Mesenchymal stem cell (in vitro differentiated cells and primary cell): Measurements from ENCODE around the gene ANKRD6.
A peak's percentile ranks its signal among the peaks of the same experiment; 100 is the strongest.

Experiments used
- DNase-seq: peaks from one replicate; pipeline ENCODE4 v3.0.0-alpha.2; 2013
- H2AFZ ChIP-seq: one replicate; pipeline ENCODE4 v1.6.1; 2013; ENCODE audit warnings: low read depth, mild to moderate bottlenecking, control low read depth, inconsistent platforms, low read length, moderate library complexity
- H2AK5ac ChIP-seq: 2 replicates; pipeline ENCODE4 v1.6.1; 2013; ENCODE audit warnings: low read length, moderate library complexity, mild to moderate bottlenecking, inconsistent platforms; ENCODE audit not compliant: severe bottlenecking
- H2BK120ac ChIP-seq: one replicate; pipeline ENCODE4 v1.6.1; 2013; ENCODE audit warnings: low read depth, mild to moderate bottlenecking, inconsistent platforms, low read length, moderate library complexity
- H2BK12ac ChIP-seq, 2 experiments: one replicate each; pipeline ENCODE4 v1.6.1; 2013; ENCODE audit warnings: inconsistent platforms in 2 of 2, low read length in 2 of 2, mild to moderate bottlenecking in 2 of 2, moderate library complexity in 2 of 2, control low read depth in 1 of 2
- H2BK15ac ChIP-seq: one replicate; pipeline ENCODE4 v1.6.1; 2013; ENCODE audit warnings: mild to moderate bottlenecking, low read depth, inconsistent platforms; ENCODE audit not compliant: poor library complexity, severe bottlenecking
- H2BK5ac ChIP-seq: 2 replicates; pipeline ENCODE4 v1.6.1; 2013; ENCODE audit warnings: low read depth, mild to moderate bottlenecking, low read length, control low read depth, inconsistent platforms; ENCODE audit not compliant: poor library complexity, severe bottlenecking
- H3K14ac ChIP-seq, 2 experiments: one replicate each; pipeline ENCODE4 v1.6.1; 2013; ENCODE audit warnings: inconsistent platforms in 2 of 2, low read length in 2 of 2, control low read depth in 1 of 2, mild to moderate bottlenecking in 1 of 2, moderate library complexity in 1 of 2
- H3K18ac ChIP-seq, 2 experiments: one replicate each; pipeline ENCODE4 v1.6.1; 2013; ENCODE audit warnings: inconsistent platforms in 2 of 2, low read length in 2 of 2, control low read depth in 1 of 2, low read depth in 1 of 2, mild to moderate bottlenecking in 1 of 2
- H3K23ac ChIP-seq, 2 experiments: one replicate each; pipeline ENCODE4 v1.6.1; 2013; ENCODE audit warnings: inconsistent platforms in 2 of 2, low read length in 2 of 2, mild to moderate bottlenecking in 2 of 2, moderate library complexity in 2 of 2, control low read depth in 1 of 2
- H3K27ac ChIP-seq: 2 replicates; pipeline ENCODE4 v1.5.1; 2013; ENCODE audit warnings: mild to moderate bottlenecking, moderate library complexity, low read length, control low read depth, inconsistent platforms; ENCODE audit not compliant: poor library complexity, severe bottlenecking
- H3K27me3 ChIP-seq, 2 experiments: 2 replicates each; pipeline versions ENCODE4 v1.6.1 to v1.7.0; 2013; ENCODE audit warnings: low read length in 2 of 2, mild to moderate bottlenecking in 2 of 2, moderate library complexity in 2 of 2, control low read depth in 1 of 2, inconsistent platforms in 1 of 2; ENCODE audit not compliant: control insufficient read depth in 1 of 2, insufficient read depth in 1 of 2
- H3K36me3 ChIP-seq, 2 experiments: 2 replicates each; pipeline versions ENCODE4 v1.6.1 to v1.7.0; 2013; ENCODE audit warnings: low read length in 2 of 2, control low read depth in 1 of 2, inconsistent platforms in 1 of 2, low read depth in 1 of 2, mild to moderate bottlenecking in 1 of 2; ENCODE audit not compliant: insufficient read depth in 2 of 2, control insufficient read depth in 1 of 2
- H3K4ac ChIP-seq, 2 experiments: one replicate each; pipeline ENCODE4 v1.6.1; 2013; ENCODE audit warnings: inconsistent platforms in 2 of 2, low read length in 2 of 2, mild to moderate bottlenecking in 2 of 2, moderate library complexity in 2 of 2, control low read depth in 1 of 2, low read depth in 1 of 2
- H3K4me1 ChIP-seq: 2 replicates; pipeline ENCODE4 v1.6.1; 2013; ENCODE audit warnings: low read depth, low read length, control low read depth; ENCODE audit not compliant: control insufficient read depth, insufficient read depth
- H3K4me2 ChIP-seq: 2 replicates; pipeline ENCODE4 v1.6.1; 2013; ENCODE audit warnings: low read length, mild to moderate bottlenecking, inconsistent platforms; ENCODE audit not compliant: poor library complexity, severe bottlenecking
- H3K4me3 ChIP-seq, 2 experiments: 2 replicates each; pipeline versions ENCODE4 v1.5.1 to v1.7.0; 2013; ENCODE audit warnings: low read length in 2 of 2, mild to moderate bottlenecking in 2 of 2, control low read depth in 1 of 2, low read depth in 1 of 2; ENCODE audit not compliant: insufficient read depth in 1 of 2
- H3K79me1 ChIP-seq: replicated peaks from 2 replicates; pipeline ENCODE4 v1.6.1; 2013; ENCODE audit warnings: mild to moderate bottlenecking, control low read depth, low read length, inconsistent platforms; ENCODE audit not compliant: poor library complexity, severe bottlenecking
- H3K9ac ChIP-seq: 2 replicates; pipeline ENCODE4 v1.7.0; 2013; ENCODE audit warnings: mild to moderate bottlenecking, low read length, moderate library complexity
- H3K9me3 ChIP-seq: 2 replicates; pipeline ENCODE4 v1.7.0; 2013; ENCODE audit warnings: mild to moderate bottlenecking, low read length; ENCODE audit not compliant: control insufficient read depth
- H4K8ac ChIP-seq: one replicate; pipeline ENCODE4 v1.6.1; 2013; ENCODE audit warnings: inconsistent platforms, mild to moderate bottlenecking, low read length, moderate library complexity
- H4K91ac ChIP-seq: one replicate; pipeline ENCODE4 v1.6.1; 2013; ENCODE audit warnings: mild to moderate bottlenecking, low read length, inconsistent platforms
- WGBS: methylation state at CpG from one replicate; pipeline ENCODE4 v1.1.7; 2013; ENCODE audit warnings: mixed read lengths; 5-methylcytosine and 5-hydroxymethylcytosine counted together

ANKRD6 gene

DNA sequence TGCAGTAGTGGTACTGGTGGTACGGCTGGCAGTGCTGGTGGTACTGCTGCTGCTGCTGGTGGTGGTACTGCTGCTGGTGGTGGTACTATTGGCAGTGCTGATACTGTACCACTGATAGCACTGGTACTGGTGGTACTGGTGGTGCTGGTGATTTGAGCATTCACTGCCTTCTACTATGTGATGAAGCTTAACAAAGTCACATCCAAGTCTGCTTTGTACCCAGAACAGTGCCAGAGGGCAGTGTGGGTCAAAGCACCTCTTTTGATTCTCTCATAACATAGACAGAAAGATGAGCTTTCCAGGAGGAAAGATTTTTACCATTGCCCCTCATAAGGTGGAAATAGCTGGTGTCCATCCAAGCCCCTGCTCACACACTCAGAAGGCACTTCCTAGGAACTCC lies 48.7 kb downstream of the ANKRD6 start:
- Histone ChIP-seq H3K18ac (peak overlapping the region in 1 of 2 experiments; percentile 2), H3K4me2 (no peak overlapping the region), H3K36me3 (no peaks in the 10 kb centered on the region), H3K4ac (no peak overlapping the region), H3K79me1 (no peaks in the 10 kb centered on the region), H3K9ac (peak overlapping the region; percentile 15), H2BK120ac (no peak overlapping the region), H2BK12ac (no peak overlapping the region), H2AK5ac (no peak overlapping the region), H3K9me3 (no peaks in the 10 kb centered on the region), H3K4me3 (no peak overlapping the region), H3K23ac (peak overlapping the region in 1 of 2 experiments; percentile 83), H2BK15ac (no peak overlapping the region), H3K27ac (no peak overlapping the region), H2BK5ac (no peak overlapping the region), H3K27me3 (no peaks in the 10 kb centered on the region), H2AFZ (no peak overlapping the region), H3K14ac (peak overlapping the region in 1 of 2 experiments; percentile 18), H4K8ac (no peak overlapping the region), H4K91ac (no peak overlapping the region), H3K4me1 (no peaks in the 10 kb centered on the region)
- WGBS: 96% methylated on average over 1 of the region's 1 CpG
- no peak for DNase-seq

DNA sequence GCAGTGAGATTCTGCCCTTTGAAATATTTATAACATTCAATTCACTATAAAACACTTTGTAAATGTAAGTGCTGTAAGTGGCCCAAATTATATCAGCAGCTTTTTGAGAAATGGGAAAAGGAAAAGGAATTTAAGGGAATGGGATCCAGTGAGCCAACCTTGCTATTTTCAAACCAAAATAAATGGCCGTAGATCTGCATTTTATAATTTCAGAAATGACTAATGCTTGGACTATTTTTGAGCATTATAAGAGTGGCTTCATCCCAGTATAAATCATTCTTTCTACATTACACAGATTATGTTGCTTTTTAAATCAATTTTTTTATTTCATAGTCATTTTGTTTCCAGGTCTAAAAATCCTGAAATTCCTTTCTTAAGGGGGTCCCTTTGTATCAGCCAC lies 49.2 kb downstream of the ANKRD6 start:
- H3K4me3 ChIP-seq: no peak overlapping the region

DNA sequence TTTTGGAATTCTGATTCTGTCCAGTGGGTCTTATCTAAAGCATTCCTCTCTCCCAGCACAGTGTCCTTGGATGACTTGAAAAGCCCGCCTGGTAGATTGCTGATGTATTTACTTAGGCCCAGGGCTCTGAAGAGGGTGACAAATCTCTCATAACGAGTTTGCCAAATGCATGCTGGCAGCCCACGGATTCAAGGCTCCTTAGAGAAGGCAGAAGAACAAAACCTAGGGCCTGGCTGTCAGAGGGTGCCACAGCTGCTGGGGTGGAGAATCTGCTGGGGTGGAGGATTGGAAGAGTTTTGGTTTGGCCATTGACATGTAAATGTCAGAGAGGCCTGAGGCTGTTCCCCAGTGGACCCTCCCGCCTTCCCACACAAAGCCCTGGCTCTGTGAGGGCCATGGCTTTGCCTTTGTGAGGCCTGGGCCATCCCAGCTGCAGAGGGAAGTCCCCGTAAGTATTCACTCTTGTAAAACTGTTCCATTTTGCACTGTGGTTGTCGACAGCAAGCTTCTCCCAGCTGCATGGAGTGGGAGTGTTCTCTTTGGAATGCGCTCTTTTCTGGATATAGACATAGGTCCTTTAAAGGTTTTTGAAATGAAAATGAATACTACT lies 50.3 kb downstream of the ANKRD6 start:
- 51% methylated on average over 7 of the region's 7 CpGs for WGBS
- Histone ChIP-seq H2AK5ac (no peak overlapping the region), H3K79me1 (no peaks in the 10 kb centered on the region), H3K4me2 (no peak overlapping the region), H3K27ac (no peak overlapping the region), H4K91ac (no peak overlapping the region), H3K9ac (peak overlapping the region; percentile 15), H3K4ac (no peak overlapping the region), H3K4me1 (no peaks in the 10 kb centered on the region), H3K9me3 (no peaks in the 10 kb centered on the region), H3K14ac (no peak overlapping the region), H2BK12ac (no peak overlapping the region), H2BK120ac (no peak overlapping the region), H3K18ac (peak overlapping the region in 1 of 2 experiments; percentile 52), H3K36me3 (no peaks in the 10 kb centered on the region), H2BK15ac (no peak overlapping the region), H2BK5ac (no peak overlapping the region), H3K4me3 (no peak overlapping the region), H4K8ac (no peak overlapping the region), H3K27me3 (no peaks in the 10 kb centered on the region), H3K23ac (no peak overlapping the region), H2AFZ (no peak overlapping the region)
- DNase-seq: peak; percentile 7

More for the DNA sequence above, 49.2 kb downstream of the ANKRD6 start:
- no peak overlapping the region for H2BK15ac ChIP-seq
- H2BK120ac ChIP-seq: no peak overlapping the region
- H2AFZ ChIP-seq: no peak overlapping the region
- H3K4ac ChIP-seq: no peak overlapping the region
- H3K4me2 ChIP-seq: no peak overlapping the region
- H3K36me3 ChIP-seq: no peaks in the 10 kb centered on the region
- peak overlapping the region; percentile 15 for H3K9ac ChIP-seq
- no CpG with 5 or more reads among the region's 1 CpG for WGBS
- H3K4me1 ChIP-seq: no peaks in the 10 kb centered on the region
- H3K23ac ChIP-seq: no peak overlapping the region
- no peak overlapping the region for H2BK12ac ChIP-seq
- no peaks in the 10 kb centered on the region for H3K79me1 ChIP-seq
- H4K8ac ChIP-seq: no peak overlapping the region
- no peak overlapping the region for H2AK5ac ChIP-seq
- H3K27me3 ChIP-seq: no peaks in the 10 kb centered on the region
- DNase-seq: no peak
- no peak overlapping the region for H2BK5ac ChIP-seq
- no peaks in the 10 kb centered on the region for H3K9me3 ChIP-seq
- no peak overlapping the region for H4K91ac ChIP-seq
- H3K27ac ChIP-seq: no peak overlapping the region
- no peak overlapping the region for H3K14ac ChIP-seq
- H3K18ac ChIP-seq: no peak overlapping the region

DNA sequence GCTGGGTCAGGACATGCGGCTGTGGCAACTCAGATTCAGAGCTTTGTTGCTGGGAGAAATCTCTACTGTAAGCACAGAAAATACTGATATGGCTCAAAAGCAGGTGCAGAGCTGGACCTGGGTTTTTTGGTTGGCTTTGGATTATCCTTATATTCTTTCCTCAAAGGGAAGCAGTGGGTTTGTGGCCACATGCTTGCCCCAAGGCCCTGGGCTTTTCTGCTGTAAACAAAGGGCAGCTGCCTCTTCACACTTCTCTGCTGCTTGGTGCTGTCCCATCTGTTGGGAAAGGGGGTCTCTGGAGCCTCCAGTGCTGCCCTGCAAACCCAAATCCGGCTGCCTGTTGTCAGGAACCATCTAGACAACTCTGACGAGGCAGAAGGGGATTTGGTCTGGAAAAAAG lies 52.4 kb downstream of the ANKRD6 start:
- no peak overlapping the region for H3K4me2 ChIP-seq
- no peaks in the 10 kb centered on the region for H3K36me3 ChIP-seq
- H3K14ac ChIP-seq: no peak overlapping the region
- H3K27ac ChIP-seq: no peak overlapping the region
- H3K23ac ChIP-seq: no peak overlapping the region
- H3K4me1 ChIP-seq: no peaks in the 10 kb centered on the region
- no peak overlapping the region for H4K91ac ChIP-seq
- 81% methylated on average over 3 of the region's 3 CpGs for WGBS
- no peak overlapping the region for H2BK120ac ChIP-seq
- no peaks in the 10 kb centered on the region for H3K27me3 ChIP-seq
- H2AFZ ChIP-seq: no peak overlapping the region
- no peaks in the 10 kb centered on the region for H3K79me1 ChIP-seq
- no peak overlapping the region for H3K4me3 ChIP-seq
- no peak overlapping the region for H2BK5ac ChIP-seq
- H3K9me3 ChIP-seq: no peaks in the 10 kb centered on the region
- no peak overlapping the region for H2AK5ac ChIP-seq
- DNase-seq: no peak
- H3K18ac ChIP-seq: no peak overlapping the region
- H2BK12ac ChIP-seq: no peak overlapping the region
- H4K8ac ChIP-seq: no peak overlapping the region
- no peak overlapping the region for H3K4ac ChIP-seq
- H2BK15ac ChIP-seq: no peak overlapping the region
- H3K9ac ChIP-seq: no peak overlapping the region
